ENCODE data around the gene PRR36. TPM values are rescaled to one million over a fixed set of nuclear protein-coding genes. Genes with fewer than 3 reads are reported as not detected.

Gene PRR36
- total RNA-seq, 1 donor from 2014 or later: 0.92 TPM

- DNase-seq: no peak
These were observed 28.6 kb downstream of the PRR36 start for GRCh38 chr19:7845390-7846154.

- no peak for DNase-seq
These were observed 29.2 kb downstream of the PRR36 start for GRCh38 chr19:7844951-7845350.

GRCh38 chr19:7844405-7844804 lies 29.8 kb downstream of the PRR36 start:
- no peak for DNase-seq

GRCh38 chr19:7843521-7843920 lies 30.7 kb downstream of the PRR36 start:
- no peak for DNase-seq

- no peak for DNase-seq
These were observed 31.4 kb downstream of the PRR36 start for GRCh38 chr19:7842661-7843294.

- DNase-seq: no peak
These were observed 32.2 kb downstream of the PRR36 start for GRCh38 chr19:7841751-7842660.

- DNase-seq: no peak
These were observed 33.6 kb downstream of the PRR36 start for GRCh38 chr19:7840629-7841028.

GRCh38 chr19:7839476-7839875 lies 34.7 kb downstream of the PRR36 start:
- DNase-seq: no peak

GRCh38 chr19:7833225-7834099 lies 40.7 kb downstream of the PRR36 start:
- peak; percentile 41 for DNase-seq

GRCh38 chr19:7832781-7833180 lies 41.4 kb downstream of the PRR36 start:
- no peak for DNase-seq

- DNase-seq: no peak
These were observed 42.2 kb downstream of the PRR36 start for GRCh38 chr19:7832009-7832408.

- DNase-seq: no peak
These were observed 42.7 kb downstream of the PRR36 start for GRCh38 chr19:7831452-7831851.

GRCh38 chr19:7830823-7831222 lies 43.4 kb downstream of the PRR36 start:
- DNase-seq: no peak

GRCh38 chr19:7830272-7830771 lies 43.9 kb downstream of the PRR36 start:
- no peak for DNase-seq

GRCh38 chr19:7829561-7830271 lies 44.5 kb downstream of the PRR36 start, which contains the start of gene EVI5L:
TSS of gene EVI5L (plus strand) at chr19:7830218. CDS start at chr19:7846543, 16,325 bp downstream.
- peak; percentile 100 for DNase-seq

GRCh38 chr19:7829166-7829520 lies 45.0 kb downstream of the PRR36 start:
- no peak for DNase-seq

- peak; percentile 53 for DNase-seq
These were observed 50.4 kb downstream of the PRR36 start for GRCh38 chr19:7823686-7824301.

GRCh38 chr19:7822910-7823515 lies 51.2 kb downstream of the PRR36 start:
- no peak for DNase-seq

- no peak for DNase-seq
These were observed 53.6 kb downstream of the PRR36 start for GRCh38 chr19:7820588-7820987.

- DNase-seq: no peak
These were observed 54.9 kb downstream of the PRR36 start for GRCh38 chr19:7819337-7819736.
